SK-N-SH treated with all-trans-retinoic acid at 6 μM for 48 hours (cell line): ENCODE measurements around the gene MYO9B.

Source experiments
- ESRRG ChIP-seq: fragments of 250-450 bp; sonication (Bioruptor Pico); IDR thresholded peaks from 2 replicates; pipeline ENCODE4 v1.6.1; 2021; ENCODE audit warnings: mild to moderate bottlenecking
- OSR1 ChIP-seq: fragments of 250-450 bp; sonication (Bioruptor Pico); IDR thresholded peaks from 2 replicates; pipeline ENCODE4 v1.8.0; 2022; ENCODE audit warnings: moderate library complexity, mild to moderate bottlenecking, inconsistent platforms
- PPARA ChIP-seq: fragments of 250-450 bp; sonication (Bioruptor Pico); IDR thresholded peaks from 2 replicates; pipeline ENCODE4 v1.5.0; 2020; ENCODE audit warnings: mild to moderate bottlenecking, borderline replicate concordance
- RARB ChIP-seq: fragments of 250-450 bp; sonication (Bioruptor Pico); IDR thresholded peaks from 2 replicates; pipeline ENCODE4 v1.8.0; 2021; ENCODE audit warnings: mild to moderate bottlenecking, moderate library complexity
- SNAI2 ChIP-seq: fragments of 250-450 bp; sonication (Bioruptor Pico); IDR thresholded peaks from 2 replicates; pipeline ENCODE4 v1.5.0; 2020; ENCODE audit warnings: mild to moderate bottlenecking, moderate library complexity
- ZFP3 ChIP-seq: fragments of 250-450 bp; sonication (Bioruptor Pico); IDR thresholded peaks from 2 replicates; pipeline ENCODE4 v1.5.0; 2020; ENCODE audit warnings: mild to moderate bottlenecking, moderate library complexity
- ZFP30 ChIP-seq: fragments of 450-650 bp; formaldehyde crosslinking; IDR thresholded peaks from 2 replicates; pipeline ENCODE4 v1.5.0; 2022; ENCODE audit warnings: mild to moderate bottlenecking, moderate library complexity
- ZNF565 ChIP-seq: fragments of 450-650 bp; formaldehyde crosslinking; conservative IDR thresholded peaks from 2 replicates; pipeline ENCODE4 v1.5.0; 2020; ENCODE audit warnings: low read depth, mild to moderate bottlenecking, moderate library complexity
- ZNF70 ChIP-seq: fragments of 450-650 bp; formaldehyde crosslinking; IDR thresholded peaks from 2 replicates; pipeline ENCODE4 v1.5.0; 2020; ENCODE audit warnings: mild to moderate bottlenecking, moderate library complexity
- TF ChIP-seq, protein P1 (sequence below): fragments of 250-450 bp; sonication (Bioruptor Pico); IDR thresholded peaks from 2 replicates; pipeline ENCODE4 v1.8.0; 2020; ENCODE audit warnings: mild to moderate bottlenecking, moderate library complexity, borderline replicate concordance
- TF ChIP-seq, protein P2 (sequence below): fragments of 250-450 bp; sonication (Bioruptor Pico); IDR thresholded peaks from 2 replicates; pipeline ENCODE4 v1.5.1; 2020; ENCODE audit warnings: low read depth, mild to moderate bottlenecking, moderate library complexity

DNA sequence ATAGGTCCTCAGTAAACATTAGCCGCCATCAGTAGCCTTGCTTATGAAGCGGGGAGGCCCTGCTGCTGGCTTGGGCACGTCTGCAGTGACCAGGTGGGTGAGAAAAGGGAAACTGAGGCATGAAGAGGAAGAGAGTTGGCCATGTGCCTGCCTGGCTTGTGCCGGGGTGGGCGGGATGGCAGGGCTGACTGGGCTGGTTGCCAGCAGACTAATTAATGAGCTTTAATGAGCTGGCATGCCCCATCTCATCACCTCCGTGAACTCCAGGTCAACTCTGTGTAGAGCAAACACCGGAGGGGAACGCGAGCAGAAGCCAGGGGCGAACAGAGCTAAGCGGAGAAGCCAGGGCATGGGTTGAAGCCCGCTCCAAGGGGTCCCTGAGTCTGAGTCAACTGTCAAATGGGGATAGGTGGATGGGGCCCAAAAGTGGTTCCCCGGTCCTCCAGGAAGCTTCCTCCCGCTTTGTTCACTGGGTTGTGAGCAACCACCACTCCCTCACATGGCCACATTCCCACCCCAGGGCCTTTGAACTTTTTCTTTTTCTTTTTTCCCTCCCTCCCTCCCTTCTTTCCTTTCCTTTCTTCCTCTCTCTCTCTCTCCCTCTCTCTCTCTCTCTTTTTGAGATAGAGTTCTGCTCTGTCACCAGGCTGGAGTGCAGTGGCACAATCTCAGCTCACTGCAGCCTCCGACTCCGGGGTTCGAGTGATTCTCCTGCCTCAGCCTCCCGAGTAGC, 161.4 kb downstream of the MYO9B start:
- TF ChIP-seq ESRRG (no peak), ZFP3 (CRISPR knock-in tag) (no peak), PPARA (CRISPR knock-in tag) (no peak), RARB (CRISPR knock-in tag) (no peak), OSR1 (no peak), ZFP30 (no peak), SNAI2 (CRISPR knock-in tag) (no peak), ZNF70 (no peak), ZNF565 (CRISPR knock-in tag) (no peak)
- TF ChIP-seq, protein P1, sequence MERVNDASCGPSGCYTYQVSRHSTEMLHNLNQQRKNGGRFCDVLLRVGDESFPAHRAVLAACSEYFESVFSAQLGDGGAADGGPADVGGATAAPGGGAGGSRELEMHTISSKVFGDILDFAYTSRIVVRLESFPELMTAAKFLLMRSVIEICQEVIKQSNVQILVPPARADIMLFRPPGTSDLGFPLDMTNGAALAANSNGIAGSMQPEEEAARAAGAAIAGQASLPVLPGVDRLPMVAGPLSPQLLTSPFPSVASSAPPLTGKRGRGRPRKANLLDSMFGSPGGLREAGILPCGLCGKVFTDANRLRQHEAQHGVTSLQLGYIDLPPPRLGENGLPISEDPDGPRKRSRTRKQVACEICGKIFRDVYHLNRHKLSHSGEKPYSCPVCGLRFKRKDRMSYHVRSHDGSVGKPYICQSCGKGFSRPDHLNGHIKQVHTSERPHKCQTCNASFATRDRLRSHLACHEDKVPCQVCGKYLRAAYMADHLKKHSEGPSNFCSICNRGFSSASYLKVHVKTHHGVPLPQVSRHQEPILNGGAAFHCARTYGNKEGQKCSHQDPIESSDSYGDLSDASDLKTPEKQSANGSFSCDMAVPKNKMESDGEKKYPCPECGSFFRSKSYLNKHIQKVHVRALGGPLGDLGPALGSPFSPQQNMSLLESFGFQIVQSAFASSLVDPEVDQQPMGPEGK (CRISPR knock-in tag): no peak
- TF ChIP-seq, protein P2, sequence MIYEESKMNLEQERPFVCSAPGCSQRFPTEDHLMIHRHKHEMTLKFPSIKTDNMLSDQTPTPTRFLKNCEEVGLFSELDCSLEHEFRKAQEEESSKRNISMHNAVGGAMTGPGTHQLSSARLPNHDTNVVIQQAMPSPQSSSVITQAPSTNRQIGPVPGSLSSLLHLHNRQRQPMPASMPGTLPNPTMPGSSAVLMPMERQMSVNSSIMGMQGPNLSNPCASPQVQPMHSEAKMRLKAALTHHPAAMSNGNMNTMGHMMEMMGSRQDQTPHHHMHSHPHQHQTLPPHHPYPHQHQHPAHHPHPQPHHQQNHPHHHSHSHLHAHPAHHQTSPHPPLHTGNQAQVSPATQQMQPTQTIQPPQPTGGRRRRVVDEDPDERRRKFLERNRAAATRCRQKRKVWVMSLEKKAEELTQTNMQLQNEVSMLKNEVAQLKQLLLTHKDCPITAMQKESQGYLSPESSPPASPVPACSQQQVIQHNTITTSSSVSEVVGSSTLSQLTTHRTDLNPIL: no peak
